ENCODE measurements around the gene THTPA.

THTPA gene

GRCh38 chr14:23559926-23560520 is 4.0 kb downstream of the THTPA start:
- TF ChIP-seq, protein P1, sequence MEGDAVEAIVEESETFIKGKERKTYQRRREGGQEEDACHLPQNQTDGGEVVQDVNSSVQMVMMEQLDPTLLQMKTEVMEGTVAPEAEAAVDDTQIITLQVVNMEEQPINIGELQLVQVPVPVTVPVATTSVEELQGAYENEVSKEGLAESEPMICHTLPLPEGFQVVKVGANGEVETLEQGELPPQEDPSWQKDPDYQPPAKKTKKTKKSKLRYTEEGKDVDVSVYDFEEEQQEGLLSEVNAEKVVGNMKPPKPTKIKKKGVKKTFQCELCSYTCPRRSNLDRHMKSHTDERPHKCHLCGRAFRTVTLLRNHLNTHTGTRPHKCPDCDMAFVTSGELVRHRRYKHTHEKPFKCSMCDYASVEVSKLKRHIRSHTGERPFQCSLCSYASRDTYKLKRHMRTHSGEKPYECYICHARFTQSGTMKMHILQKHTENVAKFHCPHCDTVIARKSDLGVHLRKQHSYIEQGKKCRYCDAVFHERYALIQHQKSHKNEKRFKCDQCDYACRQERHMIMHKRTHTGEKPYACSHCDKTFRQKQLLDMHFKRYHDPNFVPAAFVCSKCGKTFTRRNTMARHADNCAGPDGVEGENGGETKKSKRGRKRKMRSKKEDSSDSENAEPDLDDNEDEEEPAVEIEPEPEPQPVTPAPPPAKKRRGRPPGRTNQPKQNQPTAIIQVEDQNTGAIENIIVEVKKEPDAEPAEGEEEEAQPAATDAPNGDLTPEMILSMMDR (conservative IDR thresholded peaks at IDR 0.05; ENCODE audit: control insufficient read depth, insufficient read depth, low read depth, low read length) = no peak
- DNase-seq (ENCODE audit: low read depth) = no peak
- H3K4me3 ChIP-seq (ENCODE audit: control insufficient read depth, low read depth, low read length) = no peak overlapping the region

GRCh38 chr14:23561259-23561658 is 5.2 kb downstream of the THTPA start:
- TF ChIP-seq, protein P1 (conservative IDR thresholded peaks at IDR 0.05; ENCODE audit: control insufficient read depth, insufficient read depth, low read depth, low read length) = no peak
- DNase-seq (ENCODE audit: low read depth) = no peak

DNA sequence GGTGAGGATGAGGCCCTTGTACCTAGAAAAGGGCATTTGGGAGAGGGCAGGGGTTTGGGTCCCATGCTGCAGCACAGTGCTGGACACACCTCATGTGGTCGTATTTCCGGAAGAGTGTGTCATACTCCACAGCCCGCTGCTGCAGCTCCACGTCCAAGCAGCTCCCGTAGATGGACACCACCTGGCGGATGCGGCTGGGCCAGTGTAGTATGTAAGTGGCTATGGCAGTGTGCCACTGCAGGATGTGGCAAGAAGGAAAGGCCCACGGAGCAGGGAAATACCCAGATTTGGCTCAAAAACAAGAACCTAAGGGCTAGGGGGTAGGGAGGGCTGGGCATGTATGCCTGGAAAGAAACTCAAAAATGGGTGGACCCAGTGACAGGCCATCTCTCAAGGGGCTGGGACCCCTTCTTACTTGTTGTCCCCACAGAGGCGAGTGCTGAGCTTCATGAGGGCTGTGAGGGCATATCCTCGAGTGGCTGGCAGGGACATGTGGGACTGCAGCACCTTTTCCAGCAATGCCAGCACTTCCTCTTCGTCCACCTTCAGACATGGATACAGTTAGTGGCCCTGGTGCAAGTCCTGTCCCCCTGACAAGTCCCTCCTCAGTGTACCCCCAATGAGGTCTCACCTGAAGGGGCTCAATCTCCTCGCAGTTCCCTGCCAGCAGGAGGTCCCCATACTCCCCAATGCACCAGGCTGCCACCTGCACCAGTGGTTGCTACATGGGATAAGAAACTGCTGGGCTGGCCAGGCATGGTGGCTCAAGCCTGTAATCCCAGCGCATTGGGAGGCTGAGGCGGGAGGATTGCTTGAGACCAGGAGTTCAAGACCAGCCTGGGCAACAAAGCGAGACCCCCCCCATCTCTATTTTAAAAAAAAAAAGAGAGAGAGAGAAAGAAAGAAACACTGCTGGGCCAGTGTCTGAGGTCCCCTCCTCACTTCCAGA is 6.1 kb downstream of the THTPA start:
- no peak overlapping the region for H3K4me3 ChIP-seq (ENCODE audit: control insufficient read depth, low read depth, low read length)

More at GRCh38 chr14:23561259-23561658, 5.2 kb downstream of the THTPA start:
- H3K4me3 ChIP-seq (ENCODE audit: control insufficient read depth, low read depth, low read length) = no peak overlapping the region

GRCh38 chr14:23562822-23563472 is 6.9 kb downstream of the THTPA start:
- DNase-seq (ENCODE audit: low read depth) = peak; percentile 56
- H3K4me3 ChIP-seq (ENCODE audit: control insufficient read depth, low read depth, low read length) = no peak overlapping the region
- TF ChIP-seq, protein P1 (conservative IDR thresholded peaks at IDR 0.05; ENCODE audit: control insufficient read depth, insufficient read depth, low read depth, low read length) = peak; percentile 89

More for the DNA sequence above, 6.1 kb downstream of the THTPA start:
- no peak for DNase-seq (ENCODE audit: low read depth)
- TF ChIP-seq, protein P1 (conservative IDR thresholded peaks at IDR 0.05; ENCODE audit: control insufficient read depth, insufficient read depth, low read depth, low read length) = no peak

DNA sequence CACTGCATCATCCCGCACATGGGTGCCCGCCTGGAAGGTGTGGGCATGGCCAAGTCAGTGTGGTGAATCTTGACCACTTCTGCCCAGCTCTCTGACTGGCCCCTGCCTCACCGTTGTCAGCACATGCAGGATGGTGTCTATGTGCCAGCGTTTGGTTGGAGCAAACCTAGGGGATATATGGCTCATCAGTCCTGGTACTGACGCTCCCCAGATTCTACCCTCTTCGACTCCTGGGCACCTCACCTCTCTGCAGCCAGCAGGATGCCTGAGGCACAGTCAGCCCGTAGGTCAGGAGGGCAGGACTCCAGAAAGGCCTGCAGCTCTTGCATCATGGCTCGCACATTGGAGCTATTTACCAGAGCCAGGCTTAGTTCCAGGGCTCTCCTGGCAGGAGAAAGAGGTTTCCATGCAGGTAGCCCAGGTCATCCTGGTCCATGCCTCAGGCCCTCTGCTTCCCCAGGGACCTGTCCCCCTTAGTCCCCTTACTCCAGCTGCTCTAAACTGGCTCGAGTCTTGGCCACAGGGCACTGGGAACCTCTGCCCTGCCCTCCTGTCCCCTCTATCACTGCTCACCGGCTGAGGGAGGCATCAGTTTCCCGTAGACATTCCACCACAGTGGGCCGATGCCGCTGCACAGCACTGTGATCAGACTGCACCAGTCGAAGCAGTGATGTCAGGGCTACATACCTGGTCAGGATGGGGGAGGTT is 7.6 kb downstream of the THTPA start:
- H3K4me3 ChIP-seq (ENCODE audit: control insufficient read depth, low read depth, low read length) = no peak overlapping the region
- DNase-seq (ENCODE audit: low read depth) = no peak
- TF ChIP-seq, protein P1 (conservative IDR thresholded peaks at IDR 0.05; ENCODE audit: control insufficient read depth, insufficient read depth, low read depth, low read length) = no peak

- no peak overlapping the region for H3K4me3 ChIP-seq (ENCODE audit: control insufficient read depth, low read depth, low read length)
- TF ChIP-seq, protein P1 (conservative IDR thresholded peaks at IDR 0.05; ENCODE audit: control insufficient read depth, insufficient read depth, low read depth, low read length) = no peak
- no peak for DNase-seq (ENCODE audit: low read depth)
Observed at GRCh38 chr14:23564181-23564812, 8.2 kb downstream of the THTPA start.
